GM12878 (cell line): ENCODE measurements around the gene LRP1B. TPM values are rescaled to one million over a fixed set of nuclear protein-coding genes. Genes with fewer than 3 reads are reported as not detected.

Source experiments
- ATAC-seq: fragments of 200-7000 bp; cut with Tn5 transposase; 3 replicates; pipeline ENCODE4 v1.9.1; 2020; ENCODE audit warnings: mild to moderate bottlenecking, moderate library complexity
- BruUV-seq: library from RNA; stranded (reverse); fragments of 400-500 nt; replicated peaks from 2 replicates; lab custom pipeline; 2021; lab: Mats Ljungman, UMichigan
- CTCF ChIA-PET: fragments of 300-600 bp; sonication (Branson Sonifier 250); formaldehyde crosslinking; extraction: SDS; loops from one replicate; lab custom pipeline; 2021; ENCODE audit warnings: inconsistent platforms; lab: Yijun Ruan, JAX
- POLR2A ChIA-PET: fragments of 350-600 bp; formaldehyde crosslinking; extraction: SDS; loops from one replicate; lab custom pipeline; 2021; ENCODE audit warnings: inconsistent platforms; lab: Charles Lee
- RAD21 ChIA-PET: fragments of 300-600 bp; sonication (Branson Sonifier 250); formaldehyde crosslinking; loops from one replicate; lab custom pipeline; 2023; ENCODE audit warnings: antibody characterized with exemption; ENCODE audit not compliant: unreplicated experiment; lab: Charles Lee
- SMC1A ChIA-PET: fragments of 300-600 bp; sonication (Branson Sonifier 250); formaldehyde crosslinking; loops from one replicate; lab custom pipeline; 2023; ENCODE audit not compliant: unreplicated experiment, uncharacterized antibody; lab: Charles Lee
- DNase-seq: peaks from one replicate; pipeline ENCODE4 v3.0.0-alpha.2; 2011; ENCODE audit warnings: low read depth, low spot score
- FAIRE-seq: peaks from 3 replicates; lab custom pipeline; 2011; peaks lifted over from hg19 to GRCh38; lab: Jason Lieb, UNC
- H2AFZ ChIP-seq: 2 replicates; pipeline ENCODE4 v1.6.0; 2011; ENCODE audit warnings: low read depth, low read length, control low read depth; ENCODE audit not compliant: control insufficient read depth
- H3K27ac ChIP-seq: 2 replicates; pipeline ENCODE4 v1.5.1; 2011; ENCODE audit warnings: control low read depth; ENCODE audit not compliant: control insufficient read depth, insufficient read depth
- H3K27me3 ChIP-seq, 2 experiments: replicated peaks in 1 of 2; 2 replicates each; pipeline versions ENCODE4 v1.6.0 to v1.6.1; 2011; ENCODE audit warnings: low read length in 1 of 2; ENCODE audit not compliant: control insufficient read depth in 2 of 2, insufficient read depth in 2 of 2
- H3K36me3 ChIP-seq, 2 experiments: 2 replicates each; pipeline ENCODE4 v1.5.1; 2011; ENCODE audit warnings: low read length in 1 of 2; ENCODE audit not compliant: control insufficient read depth in 2 of 2, insufficient read depth in 2 of 2
- H3K4me1 ChIP-seq: 2 replicates; pipeline ENCODE4 v1.6.1; 2011; ENCODE audit warnings: mild to moderate bottlenecking, low read length, moderate library complexity, mixed read lengths; ENCODE audit not compliant: control insufficient read depth, insufficient read depth
- H3K4me2 ChIP-seq: 2 replicates; pipeline ENCODE4 v1.6.0; 2011; ENCODE audit warnings: control low read depth; ENCODE audit not compliant: control insufficient read depth, insufficient read depth
- H3K4me3 ChIP-seq: fragments of 200-600 bp; sonication (generic); 2 replicates; pipeline ENCODE4 v1.5.1; 2016
- H3K79me2 ChIP-seq: 2 replicates; pipeline ENCODE4 v1.6.0; 2011; ENCODE audit warnings: low read length; ENCODE audit not compliant: control insufficient read depth, insufficient read depth
- H3K9ac ChIP-seq: 2 replicates; pipeline ENCODE4 v1.8.0; 2011; ENCODE audit warnings: low read length, control low read depth, mixed read lengths; ENCODE audit not compliant: control insufficient read depth, insufficient read depth
- H3K9me3 ChIP-seq: replicated peaks from 3 replicates; pipeline ENCODE4 v1.5.1; 2011; ENCODE audit warnings: mild to moderate bottlenecking, low read length; ENCODE audit not compliant: control insufficient read depth, insufficient read depth
- H4K20me1 ChIP-seq: 2 replicates; pipeline ENCODE4 v1.6.0; 2011; ENCODE audit not compliant: control insufficient read depth, insufficient read depth
- BMI1 ChIP-seq: fragments of 450-650 bp; IDR thresholded peaks from 2 replicates; pipeline ENCODE4 v1.6.1; 2016; ENCODE audit warnings: mild to moderate bottlenecking, moderate library complexity, borderline replicate concordance
- JUNB ChIP-seq: IDR thresholded peaks from 2 replicates; pipeline ENCODE4 v1.6.1; 2016; ENCODE audit warnings: antibody characterized with exemption, mild to moderate bottlenecking
- KLF5 ChIP-seq: fragments of 450-650 bp; IDR thresholded peaks from 2 replicates; pipeline ENCODE4 v1.6.1; 2014; ENCODE audit warnings: mild to moderate bottlenecking; ENCODE audit not compliant: partially characterized antibody
- NFYA ChIP-seq: IDR thresholded peaks from 2 replicates; pipeline ENCODE4 v1.6.1; 2011; ENCODE audit warnings: low read depth, mild to moderate bottlenecking, low read length, improper control_type of control experiment, borderline replicate concordance
- POU2F2 ChIP-seq: IDR thresholded peaks from 3 replicates; pipeline ENCODE4 v1.6.1; 2011; ENCODE audit warnings: low read depth, mild to moderate bottlenecking, low read length, borderline replicate concordance
- WGBS: methylation state at CpG from one replicate; pipeline ENCODE4 v1.1.6; 2016; ENCODE audit warnings: low lambda C conversion rate; ENCODE audit not compliant: insufficient replicate concordance, insufficient coverage; ENCODE audit errors: missing lambda C conversion rate; 5-methylcytosine and 5-hydroxymethylcytosine counted together
- in situ Hi-C: fragments of 300-500 bp; cut with MboI; formaldehyde crosslinking; loops from 9 replicates; pipeline ENCODE4 v1.14.3; 2018; ENCODE audit warnings: mixed read lengths
- intact Hi-C: fragments of 100-400 bp; cut with micrococcal nuclease; formaldehyde crosslinking; loops from one replicate; pipeline ENCODE4 v1.14.2; 2022; ENCODE audit not compliant: unreplicated experiment
- polyA plus RNA-seq, 11 experiments: library from polyadenylated mRNA; depleted of rRNA in 4 of 11; unstranded in 6 of 11; stranded (reverse) in 5 of 11; fragments of >200 nt; fragmentation: Nextera tagmentation in 4 of 11; fragmentation: Illumina TruSeq in 1 of 11; extraction: Ambion mirVana in 4 of 11; extraction: Trizol in 1 of 11; gene quantifications; 1 replicate in 1 of 11; 2 replicates in 10 of 11; pipeline versions ENCODE4 v1.2.1 to v1.2.3, GENCODE V29; 2011 to 2016; ENCODE audit warnings: inconsistent platforms in 2 of 11, missing spikeins in 2 of 11, low read depth in 1 of 11
- total RNA-seq, 4 experiments: library from RNA; depleted of rRNA in 3 of 4; stranded (reverse); fragments of >200 nt in 3 of 4; fragmentation: Illumina TruSeq in 1 of 4; extraction: Trizol in 1 of 4; gene quantifications; 2 replicates each; pipeline versions ENCODE4 v1.2.1 to v1.2.3, GENCODE V29; 2013 to 2021
- TF ChIP-seq, protein P1 (sequence below): fragments of 450-650 bp; IDR thresholded peaks from 2 replicates; pipeline ENCODE4 v1.6.1; 2017; ENCODE audit warnings: antibody characterized with exemption, mild to moderate bottlenecking, moderate library complexity
- TF ChIP-seq, protein P2 (sequence below): fragments of 450-650 bp; IDR thresholded peaks from 2 replicates; pipeline ENCODE4 v1.6.1; 2016; ENCODE audit warnings: mild to moderate bottlenecking, moderate library complexity, borderline replicate concordance
- TF ChIP-seq, protein P3 (sequence below): fragments of 450-650 bp; IDR thresholded peaks from 2 replicates; pipeline ENCODE4 v1.6.1; 2017; ENCODE audit warnings: mild to moderate bottlenecking, low read depth, inconsistent platforms; ENCODE audit not compliant: poor library complexity, severe bottlenecking

Gene LRP1B
- total and polyA plus RNA-seq, 10 of the 15 experiments (the other 5 are each of a cell fraction or from before 2014, with no cell fraction given) = under 0.01 to 0.06 (median 0.03) TPM; not detected in 5

DNA sequence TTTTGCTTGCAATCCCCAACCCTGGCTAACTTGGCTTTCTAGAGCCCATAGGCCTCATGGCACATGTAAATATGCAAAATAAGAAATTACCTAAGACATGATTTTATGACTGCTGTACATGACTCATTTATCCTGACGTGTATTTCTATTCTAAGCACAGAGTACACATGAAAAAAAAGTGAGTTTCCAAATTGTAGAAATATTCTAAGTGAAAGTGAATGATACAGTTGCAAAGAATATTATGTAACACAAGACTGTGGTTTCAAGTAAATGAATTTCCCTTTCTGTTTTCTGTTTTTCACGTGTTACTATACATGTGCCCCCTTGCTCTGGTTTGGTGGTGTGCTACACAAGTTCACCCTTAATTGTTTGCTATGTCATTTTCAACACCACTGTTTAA is 162.4 kb downstream of the LRP1B start:
- no TSS peak for BruUV-seq
- no peak overlapping the region for H3K27ac ChIP-seq
- CTCF ChIA-PET = no interaction called here
- RAD21 ChIA-PET = no interaction called here
- SMC1A ChIA-PET = no interaction called here
- intact Hi-C loops = no loop called here
- H3K4me1 ChIP-seq = no peaks in the 10 kb centered on the region
- in situ Hi-C loops = no loop called here
- ATAC-seq (no peak), DNase-seq (no peak), FAIRE-seq (no peak)
- POLR2A ChIA-PET = no interaction called here
- H3K79me2 ChIP-seq = no peaks in the 10 kb centered on the region
- no peak overlapping the region for H3K9ac ChIP-seq
- no peaks in the 10 kb centered on the region for H4K20me1 ChIP-seq
- no peak overlapping the region for H3K4me2 ChIP-seq
- no peaks in the 10 kb centered on the region for H3K36me3 ChIP-seq
- no peaks in the 10 kb centered on the region for H3K9me3 ChIP-seq
- H3K4me3 ChIP-seq = no peak overlapping the region
- no peak overlapping the region for H2AFZ ChIP-seq
- 2% methylated on average over 2 of the region's 2 CpGs for WGBS
- no peaks in the 10 kb centered on the region for H3K27me3 ChIP-seq
- TF ChIP-seq JUNB (peak; percentile 25; the same call in 1 of the 2 replicates), KLF5 (no peak)

DNA sequence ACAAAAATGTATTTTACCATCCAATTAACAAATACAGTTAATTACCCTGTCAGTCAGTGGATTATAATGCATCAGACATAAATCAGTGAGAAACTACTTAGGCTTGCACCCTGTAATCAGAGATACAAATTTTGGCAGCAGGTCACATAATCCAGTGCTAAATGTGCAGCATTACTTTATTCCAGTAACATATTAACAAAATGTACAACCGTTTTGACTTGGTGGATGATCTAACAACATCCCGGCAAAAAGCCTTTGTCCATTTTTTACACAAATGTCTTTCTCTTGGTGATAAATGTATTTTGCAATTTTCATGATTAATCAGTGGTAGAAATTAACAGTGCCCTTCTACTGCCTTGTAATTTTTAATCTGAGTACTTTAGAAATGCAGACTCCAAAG is 162.8 kb downstream of the LRP1B start:
- Histone ChIP-seq H3K9me3 (no peaks in the 10 kb centered on the region), H3K27me3 (no peaks in the 10 kb centered on the region), H4K20me1 (no peaks in the 10 kb centered on the region), H3K27ac (no peak overlapping the region), H3K4me1 (no peaks in the 10 kb centered on the region), H3K4me2 (no peak overlapping the region), H3K79me2 (no peaks in the 10 kb centered on the region), H3K9ac (no peak overlapping the region), H3K36me3 (no peaks in the 10 kb centered on the region), H3K4me3 (no peak overlapping the region), H2AFZ (no peak overlapping the region)
- intact Hi-C loops (no loop called here), in situ Hi-C loops (no loop called here)
- ChIA-PET RAD21 (no interaction called here), SMC1A (no interaction called here), CTCF (no interaction called here), POLR2A (no interaction called here)
- 21% methylated on average over 2 of the region's 2 CpGs for WGBS
- BruUV-seq = no TSS peak
- TF ChIP-seq BMI1 (no peak), POU2F2 (no peak), NFYA (no peak)
- TF ChIP-seq, protein P1, sequence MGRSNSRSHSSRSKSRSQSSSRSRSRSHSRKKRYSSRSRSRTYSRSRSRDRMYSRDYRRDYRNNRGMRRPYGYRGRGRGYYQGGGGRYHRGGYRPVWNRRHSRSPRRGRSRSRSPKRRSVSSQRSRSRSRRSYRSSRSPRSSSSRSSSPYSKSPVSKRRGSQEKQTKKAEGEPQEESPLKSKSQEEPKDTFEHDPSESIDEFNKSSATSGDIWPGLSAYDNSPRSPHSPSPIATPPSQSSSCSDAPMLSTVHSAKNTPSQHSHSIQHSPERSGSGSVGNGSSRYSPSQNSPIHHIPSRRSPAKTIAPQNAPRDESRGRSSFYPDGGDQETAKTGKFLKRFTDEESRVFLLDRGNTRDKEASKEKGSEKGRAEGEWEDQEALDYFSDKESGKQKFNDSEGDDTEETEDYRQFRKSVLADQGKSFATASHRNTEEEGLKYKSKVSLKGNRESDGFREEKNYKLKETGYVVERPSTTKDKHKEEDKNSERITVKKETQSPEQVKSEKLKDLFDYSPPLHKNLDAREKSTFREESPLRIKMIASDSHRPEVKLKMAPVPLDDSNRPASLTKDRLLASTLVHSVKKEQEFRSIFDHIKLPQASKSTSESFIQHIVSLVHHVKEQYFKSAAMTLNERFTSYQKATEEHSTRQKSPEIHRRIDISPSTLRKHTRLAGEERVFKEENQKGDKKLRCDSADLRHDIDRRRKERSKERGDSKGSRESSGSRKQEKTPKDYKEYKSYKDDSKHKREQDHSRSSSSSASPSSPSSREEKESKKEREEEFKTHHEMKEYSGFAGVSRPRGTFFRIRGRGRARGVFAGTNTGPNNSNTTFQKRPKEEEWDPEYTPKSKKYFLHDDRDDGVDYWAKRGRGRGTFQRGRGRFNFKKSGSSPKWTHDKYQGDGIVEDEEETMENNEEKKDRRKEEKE = no peak
- TF ChIP-seq, protein P2, sequence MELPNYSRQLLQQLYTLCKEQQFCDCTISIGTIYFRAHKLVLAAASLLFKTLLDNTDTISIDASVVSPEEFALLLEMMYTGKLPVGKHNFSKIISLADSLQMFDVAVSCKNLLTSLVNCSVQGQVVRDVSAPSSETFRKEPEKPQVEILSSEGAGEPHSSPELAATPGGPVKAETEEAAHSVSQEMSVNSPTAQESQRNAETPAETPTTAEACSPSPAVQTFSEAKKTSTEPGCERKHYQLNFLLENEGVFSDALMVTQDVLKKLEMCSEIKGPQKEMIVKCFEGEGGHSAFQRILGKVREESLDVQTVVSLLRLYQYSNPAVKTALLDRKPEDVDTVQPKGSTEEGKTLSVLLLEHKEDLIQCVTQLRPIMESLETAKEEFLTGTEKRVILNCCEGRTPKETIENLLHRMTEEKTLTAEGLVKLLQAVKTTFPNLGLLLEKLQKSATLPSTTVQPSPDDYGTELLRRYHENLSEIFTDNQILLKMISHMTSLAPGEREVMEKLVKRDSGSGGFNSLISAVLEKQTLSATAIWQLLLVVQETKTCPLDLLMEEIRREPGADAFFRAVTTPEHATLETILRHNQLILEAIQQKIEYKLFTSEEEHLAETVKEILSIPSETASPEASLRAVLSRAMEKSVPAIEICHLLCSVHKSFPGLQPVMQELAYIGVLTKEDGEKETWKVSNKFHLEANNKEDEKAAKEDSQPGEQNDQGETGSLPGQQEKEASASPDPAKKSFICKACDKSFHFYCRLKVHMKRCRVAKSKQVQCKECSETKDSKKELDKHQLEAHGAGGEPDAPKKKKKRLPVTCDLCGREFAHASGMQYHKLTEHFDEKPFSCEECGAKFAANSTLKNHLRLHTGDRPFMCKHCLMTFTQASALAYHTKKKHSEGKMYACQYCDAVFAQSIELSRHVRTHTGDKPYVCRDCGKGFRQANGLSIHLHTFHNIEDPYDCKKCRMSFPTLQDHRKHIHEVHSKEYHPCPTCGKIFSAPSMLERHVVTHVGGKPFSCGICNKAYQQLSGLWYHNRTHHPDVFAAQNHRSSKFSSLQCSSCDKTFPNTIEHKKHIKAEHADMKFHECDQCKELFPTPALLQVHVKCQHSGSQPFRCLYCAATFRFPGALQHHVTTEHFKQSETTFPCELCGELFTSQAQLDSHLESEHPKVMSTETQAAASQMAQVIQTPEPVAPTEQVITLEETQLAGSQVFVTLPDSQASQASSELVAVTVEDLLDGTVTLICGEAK = no peak
- TF ChIP-seq, protein P3, sequence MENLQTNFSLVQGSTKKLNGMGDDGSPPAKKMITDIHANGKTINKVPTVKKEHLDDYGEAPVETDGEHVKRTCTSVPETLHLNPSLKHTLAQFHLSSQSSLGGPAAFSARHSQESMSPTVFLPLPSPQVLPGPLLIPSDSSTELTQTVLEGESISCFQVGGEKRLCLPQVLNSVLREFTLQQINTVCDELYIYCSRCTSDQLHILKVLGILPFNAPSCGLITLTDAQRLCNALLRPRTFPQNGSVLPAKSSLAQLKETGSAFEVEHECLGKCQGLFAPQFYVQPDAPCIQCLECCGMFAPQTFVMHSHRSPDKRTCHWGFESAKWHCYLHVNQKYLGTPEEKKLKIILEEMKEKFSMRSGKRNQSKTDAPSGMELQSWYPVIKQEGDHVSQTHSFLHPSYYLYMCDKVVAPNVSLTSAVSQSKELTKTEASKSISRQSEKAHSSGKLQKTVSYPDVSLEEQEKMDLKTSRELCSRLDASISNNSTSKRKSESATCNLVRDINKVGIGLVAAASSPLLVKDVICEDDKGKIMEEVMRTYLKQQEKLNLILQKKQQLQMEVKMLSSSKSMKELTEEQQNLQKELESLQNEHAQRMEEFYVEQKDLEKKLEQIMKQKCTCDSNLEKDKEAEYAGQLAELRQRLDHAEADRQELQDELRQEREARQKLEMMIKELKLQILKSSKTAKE = no peak
- ATAC-seq (no peak), DNase-seq (no peak), FAIRE-seq (no peak)
